ENCODE results near the gene SMARCAL1.

- TF ChIP-seq, protein P1, sequence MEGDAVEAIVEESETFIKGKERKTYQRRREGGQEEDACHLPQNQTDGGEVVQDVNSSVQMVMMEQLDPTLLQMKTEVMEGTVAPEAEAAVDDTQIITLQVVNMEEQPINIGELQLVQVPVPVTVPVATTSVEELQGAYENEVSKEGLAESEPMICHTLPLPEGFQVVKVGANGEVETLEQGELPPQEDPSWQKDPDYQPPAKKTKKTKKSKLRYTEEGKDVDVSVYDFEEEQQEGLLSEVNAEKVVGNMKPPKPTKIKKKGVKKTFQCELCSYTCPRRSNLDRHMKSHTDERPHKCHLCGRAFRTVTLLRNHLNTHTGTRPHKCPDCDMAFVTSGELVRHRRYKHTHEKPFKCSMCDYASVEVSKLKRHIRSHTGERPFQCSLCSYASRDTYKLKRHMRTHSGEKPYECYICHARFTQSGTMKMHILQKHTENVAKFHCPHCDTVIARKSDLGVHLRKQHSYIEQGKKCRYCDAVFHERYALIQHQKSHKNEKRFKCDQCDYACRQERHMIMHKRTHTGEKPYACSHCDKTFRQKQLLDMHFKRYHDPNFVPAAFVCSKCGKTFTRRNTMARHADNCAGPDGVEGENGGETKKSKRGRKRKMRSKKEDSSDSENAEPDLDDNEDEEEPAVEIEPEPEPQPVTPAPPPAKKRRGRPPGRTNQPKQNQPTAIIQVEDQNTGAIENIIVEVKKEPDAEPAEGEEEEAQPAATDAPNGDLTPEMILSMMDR (IDR thresholded peaks at IDR 0.05): no peak
- TF ChIP-seq SP1 (CRISPR knock-in tag; conservative IDR thresholded peaks at IDR 0.05) (no peak), ESRRA (CRISPR knock-in tag; IDR thresholded peaks at IDR 0.05; ENCODE audit: borderline replicate concordance) (no peak), JUN (CRISPR knock-in tag; IDR thresholded peaks at IDR 0.05) (no peak), FOXP1 (CRISPR knock-in tag; IDR thresholded peaks at IDR 0.05; ENCODE audit: borderline replicate concordance) (no peak), ZNF263 (CRISPR knock-in tag; IDR thresholded peaks at IDR 0.05; ENCODE audit: low read depth) (no peak)
Observed at GRCh38 chr2:216441308-216442010, 29.2 kb downstream of the SMARCAL1 start.
